Measurements from ENCODE around the gene SPTBN1. TPM values are rescaled to one million over a fixed set of nuclear protein-coding genes. Genes with fewer than 3 reads are reported as not detected.

SPTBN1 gene
- total and polyA plus RNA-seq, 9 of the 15 experiments (the other 6 are each of a cell fraction or from before 2014, with no cell fraction given) = 8.9 to 66.8 (median 31.4) TPM

GRCh38 chr2:54416166-54416813, 39.8 kb upstream of the SPTBN1 start (continued):
- TF ChIP-seq PBX2 (CRISPR knock-in tag; IDR thresholded peaks at IDR 0.05; ENCODE audit: low read depth) (no peak), PBX2 (tag; conservative IDR thresholded peaks at IDR 0.05; ENCODE audit: low read depth) (0 out of 2 replicates have a peak, but pooled peaks have one; percentile 25), MAFK (IDR thresholded peaks at IDR 0.05; ENCODE audit: low read length) (no peak), RBM22 (IDR thresholded peaks at IDR 0.05; ENCODE audit: low read depth, low read length, poor library complexity, severe bottlenecking) (no peak), FOXA1 (IDR thresholded peaks at IDR 0.05; ENCODE audit: borderline replicate concordance) (no peak), NR2C1 (IDR thresholded peaks at IDR 0.05) (no peak), NR2C1 (tag; IDR thresholded peaks at IDR 0.05) (peak; percentile 93), ZNF584 (CRISPR knock-in tag; IDR thresholded peaks at IDR 0.05; ENCODE audit: low read depth) (peak; percentile 65; the same call in 1 of the 2 replicates), ZBTB17 (CRISPR knock-in tag; IDR thresholded peaks at IDR 0.05) (no peak), JUND (IDR thresholded peaks at IDR 0.05; ENCODE audit: borderline replicate concordance, low read depth, low read length) (peak; percentile 54; the same call in 1 of the 2 replicates), JUND (tag; IDR thresholded peaks at IDR 0.05; ENCODE audit: borderline replicate concordance, low read depth, low read length) (peak; percentile 64; the same call in 1 of the 3 replicates), NR2C2 (CRISPR knock-in tag; IDR thresholded peaks at IDR 0.05) (no peak), NR2C2 (tag; IDR thresholded peaks at IDR 0.05) (peak; percentile 92), ELF1 (tag; IDR thresholded peaks at IDR 0.05) (peak; percentile 58), CEBPG (CRISPR knock-in tag; IDR thresholded peaks at IDR 0.05) (no peak), CEBPG (tag; conservative IDR thresholded peaks at IDR 0.05 in 1 of 2, IDR thresholded peaks at IDR 0.05 in 1 of 2) (peak in 1 of 2 experiments; percentile 89; a peak in 2 of 4 replicates), ZNF589 (CRISPR knock-in tag; IDR thresholded peaks at IDR 0.05; ENCODE audit: low read depth) (peak; percentile 84), ETV6 (IDR thresholded peaks at IDR 0.05; ENCODE audit: borderline replicate concordance in 1 of 2, low read depth in 2 of 2, low read length in 1 of 2) (peak in 1 of 2 experiments; percentile 20; a peak in 1 of 4 replicates), ETV6 (CRISPR knock-in tag; IDR thresholded peaks at IDR 0.05; ENCODE audit: borderline replicate concordance) (no peak), SMAD4 (CRISPR knock-in tag; conservative IDR thresholded peaks at IDR 0.05) (0 out of 2 replicates have a peak, but pooled peaks have one; percentile 33), JUN (IDR thresholded peaks at IDR 0.05; ENCODE audit: borderline replicate concordance, low read depth, low read length) (peak; percentile 45; the same call in 1 of the 2 replicates), JUN (CRISPR knock-in tag; IDR thresholded peaks at IDR 0.05; ENCODE audit: borderline replicate concordance) (no peak), DIDO1 (tag; IDR thresholded peaks at IDR 0.05; ENCODE audit: low read depth) (no peak), SPI1 (IDR thresholded peaks at IDR 0.05; ENCODE audit: borderline replicate concordance, low read depth, low read length) (peak; percentile 58; the same call in 1 of the 2 replicates), GABPA (tag; conservative IDR thresholded peaks at IDR 0.05; ENCODE audit: low read depth) (peak; percentile 47; the same call in 1 of the 2 replicates)
- TF ChIP-seq, protein P1, sequence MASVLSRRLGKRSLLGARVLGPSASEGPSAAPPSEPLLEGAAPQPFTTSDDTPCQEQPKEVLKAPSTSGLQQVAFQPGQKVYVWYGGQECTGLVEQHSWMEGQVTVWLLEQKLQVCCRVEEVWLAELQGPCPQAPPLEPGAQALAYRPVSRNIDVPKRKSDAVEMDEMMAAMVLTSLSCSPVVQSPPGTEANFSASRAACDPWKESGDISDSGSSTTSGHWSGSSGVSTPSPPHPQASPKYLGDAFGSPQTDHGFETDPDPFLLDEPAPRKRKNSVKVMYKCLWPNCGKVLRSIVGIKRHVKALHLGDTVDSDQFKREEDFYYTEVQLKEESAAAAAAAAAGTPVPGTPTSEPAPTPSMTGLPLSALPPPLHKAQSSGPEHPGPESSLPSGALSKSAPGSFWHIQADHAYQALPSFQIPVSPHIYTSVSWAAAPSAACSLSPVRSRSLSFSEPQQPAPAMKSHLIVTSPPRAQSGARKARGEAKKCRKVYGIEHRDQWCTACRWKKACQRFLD (CRISPR knock-in tag; IDR thresholded peaks at IDR 0.05) = peak; percentile 54; the same call in 1 of the 2 replicates

Data from K562 (cell line).